SHP77 treated with DMSO at 0.1 percent for 48 hours (cell line): ENCODE results near the gene PLS3.
"Not testable (repeated sequence)": the region's sequence is repeated elsewhere in the genome, so short reads cannot be mapped to it uniquely, and the experiment has no call there.

Experiments
- DNase-seq: peaks from one replicate; lab custom pipeline; 2025; lab: John Stamatoyannopoulos, UW

The PLS3 gene

GRCh38 chrX:115609621-115610020, 48.6 kb downstream of the PLS3 start:
- DNase-seq: no peak

GRCh38 chrX:115616943-115617563, 56.1 kb downstream of the PLS3 start:
- DNase-seq: no peak

GRCh38 chrX:115622534-115622933, 61.6 kb downstream of the PLS3 start:
- no peak for DNase-seq

- no peak for DNase-seq
Observed at GRCh38 chrX:115624916-115625315, 63.9 kb downstream of the PLS3 start.

GRCh38 chrX:115625572-115626301, 64.8 kb downstream of the PLS3 start:
- DNase-seq: no peak

- no peak for DNase-seq
Observed at GRCh38 chrX:115630204-115630603, 69.2 kb downstream of the PLS3 start.

- DNase-seq: no peak
Observed at GRCh38 chrX:115632455-115632854, 71.5 kb downstream of the PLS3 start.

- DNase-seq: not testable (repeated sequence)
Observed at GRCh38 chrX:115633397-115633796, 72.4 kb downstream of the PLS3 start.

- DNase-seq: no peak
Observed at GRCh38 chrX:115639334-115639880, 78.4 kb downstream of the PLS3 start.

GRCh38 chrX:115642311-115642710, 81.3 kb downstream of the PLS3 start:
- DNase-seq: no peak

- no peak for DNase-seq
Observed at GRCh38 chrX:115642895-115643530, 82.0 kb downstream of the PLS3 start.

- DNase-seq: not testable (repeated sequence)
Observed at GRCh38 chrX:115644397-115644796, 83.4 kb downstream of the PLS3 start.

GRCh38 chrX:115649461-115650063, 88.6 kb downstream of the PLS3 start:
- no peak for DNase-seq

GRCh38 chrX:115650449-115650848, 89.5 kb downstream of the PLS3 start:
- no peak for DNase-seq

GRCh38 chrX:115650916-115651315, 89.9 kb downstream of the PLS3 start:
- peak; percentile 12 for DNase-seq

- DNase-seq: no peak
Observed at GRCh38 chrX:115652221-115652620, 91.2 kb downstream of the PLS3 start.

- no peak for DNase-seq
Observed at GRCh38 chrX:115665122-115665521, 104.1 kb downstream of the PLS3 start.

GRCh38 chrX:115679460-115679859, 118.5 kb downstream of the PLS3 start:
- no peak for DNase-seq

- DNase-seq: no peak
Observed at GRCh38 chrX:115687595-115687994, 126.6 kb downstream of the PLS3 start.

- DNase-seq: no peak
Observed at GRCh38 chrX:115689931-115690330, 129.0 kb downstream of the PLS3 start.

GRCh38 chrX:115690511-115691216, 129.7 kb downstream of the PLS3 start:
- no peak for DNase-seq

- no peak for DNase-seq
Observed at GRCh38 chrX:115693476-115693875, 132.5 kb downstream of the PLS3 start.
